ENCODE results near the gene RASSF7.

DNA sequence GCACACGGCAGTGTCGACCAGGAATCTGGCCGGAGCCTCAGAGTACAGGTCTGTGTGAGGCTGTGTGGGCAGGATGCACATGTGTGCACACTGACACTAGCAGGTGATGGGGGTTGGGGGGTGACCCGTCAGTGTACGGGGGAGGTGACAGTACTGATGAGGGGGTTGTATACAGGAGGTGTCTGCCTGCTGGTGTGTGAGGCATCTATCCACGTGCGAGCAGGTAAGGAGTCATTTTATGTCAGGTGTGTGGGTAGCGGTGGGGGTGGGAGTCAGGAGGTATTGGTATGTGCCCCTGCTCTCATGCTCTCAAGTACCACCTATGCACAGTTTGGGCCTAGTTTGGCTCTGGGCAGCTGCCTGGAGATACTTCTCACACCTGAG, 11.0 kb downstream of the RASSF7 start:
- TF ChIP-seq BHLHE40 (IDR thresholded peaks at IDR 0.05; ENCODE audit: borderline replicate concordance) (no peak), SP1 (IDR thresholded peaks at IDR 0.05) (no peak), LEF1 (IDR thresholded peaks at IDR 0.05; ENCODE audit: borderline replicate concordance) (no peak), FOXM1 (IDR thresholded peaks at IDR 0.05; ENCODE audit: borderline replicate concordance) (no peak), TARDBP (IDR thresholded peaks at IDR 0.05) (no peak)
- TF ChIP-seq, protein P1, sequence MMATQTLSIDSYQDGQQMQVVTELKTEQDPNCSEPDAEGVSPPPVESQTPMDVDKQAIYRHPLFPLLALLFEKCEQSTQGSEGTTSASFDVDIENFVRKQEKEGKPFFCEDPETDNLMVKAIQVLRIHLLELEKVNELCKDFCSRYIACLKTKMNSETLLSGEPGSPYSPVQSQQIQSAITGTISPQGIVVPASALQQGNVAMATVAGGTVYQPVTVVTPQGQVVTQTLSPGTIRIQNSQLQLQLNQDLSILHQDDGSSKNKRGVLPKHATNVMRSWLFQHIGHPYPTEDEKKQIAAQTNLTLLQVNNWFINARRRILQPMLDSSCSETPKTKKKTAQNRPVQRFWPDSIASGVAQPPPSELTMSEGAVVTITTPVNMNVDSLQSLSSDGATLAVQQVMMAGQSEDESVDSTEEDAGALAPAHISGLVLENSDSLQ (IDR thresholded peaks at IDR 0.05), result no peak

All from HEK293T (cell line).